Uterus (tissue), 4 donors: Measurements from ENCODE around the gene SNAI1. TPM values are rescaled to one million over a fixed set of nuclear protein-coding genes. Genes with fewer than 3 reads are reported as not detected.
"Not testable (repeated sequence)": the region's sequence is repeated elsewhere in the genome, so short reads cannot be mapped to it uniquely, and the experiment has no call there.

Experiments
- DNase-seq, 2 donors: peaks; one replicate each; pipeline ENCODE4 v3.0.0-alpha.2; 2019 to 2020
- H3K27ac ChIP-seq, 2 donors: fragments of 200-600 bp; sonication (generic); 1 replicate in 1 of 2; 2 replicates in 1 of 2; pipeline ENCODE4 v1.5.1; 2016 to 2018
- H3K27me3 ChIP-seq, 2 donors: fragments of 200-600 bp; sonication (generic); one replicate each; pipeline ENCODE4 v1.5.1; 2018 to 2019; ENCODE audit warnings: control low read depth in 1 of 2
- H3K36me3 ChIP-seq, 2 donors: fragments of 200-600 bp; sonication (generic); one replicate each; pipeline ENCODE4 v1.5.1; 2019; ENCODE audit warnings: control low read depth in 1 of 2
- H3K4me1 ChIP-seq, 2 donors: fragments of 200-600 bp; sonication (generic); one replicate each; pipeline ENCODE4 v1.5.1; 2018 to 2019; ENCODE audit warnings: control low read depth in 1 of 2
- H3K4me3 ChIP-seq, 2 donors: fragments of 200-600 bp; sonication (generic); 1 replicate in 1 of 2; 2 replicates in 1 of 2; pipeline ENCODE4 v1.5.1; 2018 to 2019; ENCODE audit warnings: mild to moderate bottlenecking in 1 of 2
- H3K9me3 ChIP-seq, 2 donors: fragments of 200-600 bp; sonication (generic); one replicate each; pipeline ENCODE4 v1.5.1; 2019; ENCODE audit warnings: control low read depth in 1 of 2
- POLR2A ChIP-seq, 2 donors: fragments of 450-650 bp; IDR thresholded peaks; one replicate each; pipeline ENCODE4 v1.6.1; 2016; ENCODE audit warnings: antibody characterized with exemption in 2 of 2, mild to moderate bottlenecking in 1 of 2, moderate library complexity in 1 of 2
- intact Hi-C: fragments of 100-400 bp; cut with DNase I; formaldehyde crosslinking; loops from one replicate; pipeline ENCODE4 v1.15.1; 2023; ENCODE audit warnings: low total_unique reads
- total RNA-seq, 4 donors: library from RNA; depleted of rRNA in 3 of 4; stranded (reverse); fragments of >200 nt in 3 of 4; gene quantifications; one replicate each; pipeline versions ENCODE4 v1.1.0 to v1.2.4, GENCODE V29; 2014 to 2023
- TF ChIP-seq, protein P1 (sequence below), 4 experiments: fragments of 200-600 bp in 2 of 4; fragments of 450-650 bp in 2 of 4; sonication (generic) in 2 of 4; IDR thresholded peaks; one replicate each; pipeline ENCODE4 v1.5.1; 2016 to 2019; ENCODE audit warnings: antibody characterized with exemption in 4 of 4, mild to moderate bottlenecking in 2 of 4, moderate library complexity in 1 of 4
- donor health status: DM: yes; HTN: yes; CAD: no.

SNAI1 gene
- total RNA-seq, 4 donors from 2014 or later = 1.0 to 15.4 (median 4.5) TPM

DNA sequence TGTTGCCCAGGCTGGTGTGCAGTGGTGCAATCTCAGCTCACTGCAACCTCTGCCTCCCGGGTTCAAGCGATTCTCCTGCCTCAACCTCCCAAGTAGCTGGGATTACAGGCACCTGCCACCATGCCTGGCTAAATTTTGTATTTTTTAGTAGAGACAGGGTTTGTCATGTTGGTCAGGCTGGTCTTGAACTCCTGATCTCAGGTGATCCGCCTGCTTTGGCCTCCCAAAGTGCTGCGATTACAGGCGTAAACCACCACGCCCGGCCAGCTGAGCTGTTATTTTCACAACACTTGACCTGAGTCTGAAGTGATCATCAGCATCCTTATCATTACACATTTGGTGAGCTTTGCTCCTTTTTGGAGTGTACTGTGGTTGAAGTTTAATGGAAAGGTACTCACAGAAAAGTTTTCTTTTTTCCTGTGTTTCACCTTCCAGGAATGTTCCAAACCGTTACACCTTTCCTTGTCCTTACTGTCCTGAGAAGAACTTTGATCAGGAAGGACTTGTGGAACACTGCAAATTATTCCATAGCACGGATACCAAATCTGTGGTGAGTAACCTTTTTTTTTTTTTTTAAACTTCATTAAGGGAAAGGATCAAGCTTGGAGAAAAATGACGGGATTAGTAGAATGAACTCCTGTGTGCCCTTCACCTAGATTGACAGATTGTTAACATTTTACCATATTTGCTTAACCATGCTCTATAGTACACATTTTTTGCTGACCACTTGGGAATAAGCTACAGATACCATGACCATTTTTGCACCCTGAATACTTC, 36.9 kb upstream of the SNAI1 start:
- no peaks in the 10 kb centered on the region for H3K4me1 ChIP-seq
- intact Hi-C loops = no loop called here
- no peaks in the 10 kb centered on the region for H3K27me3 ChIP-seq
- H3K27ac ChIP-seq = no peak overlapping the region
- no peaks in the 10 kb centered on the region for H3K9me3 ChIP-seq
- no peaks in the 10 kb centered on the region for H3K36me3 ChIP-seq
- TF ChIP-seq, protein P1, sequence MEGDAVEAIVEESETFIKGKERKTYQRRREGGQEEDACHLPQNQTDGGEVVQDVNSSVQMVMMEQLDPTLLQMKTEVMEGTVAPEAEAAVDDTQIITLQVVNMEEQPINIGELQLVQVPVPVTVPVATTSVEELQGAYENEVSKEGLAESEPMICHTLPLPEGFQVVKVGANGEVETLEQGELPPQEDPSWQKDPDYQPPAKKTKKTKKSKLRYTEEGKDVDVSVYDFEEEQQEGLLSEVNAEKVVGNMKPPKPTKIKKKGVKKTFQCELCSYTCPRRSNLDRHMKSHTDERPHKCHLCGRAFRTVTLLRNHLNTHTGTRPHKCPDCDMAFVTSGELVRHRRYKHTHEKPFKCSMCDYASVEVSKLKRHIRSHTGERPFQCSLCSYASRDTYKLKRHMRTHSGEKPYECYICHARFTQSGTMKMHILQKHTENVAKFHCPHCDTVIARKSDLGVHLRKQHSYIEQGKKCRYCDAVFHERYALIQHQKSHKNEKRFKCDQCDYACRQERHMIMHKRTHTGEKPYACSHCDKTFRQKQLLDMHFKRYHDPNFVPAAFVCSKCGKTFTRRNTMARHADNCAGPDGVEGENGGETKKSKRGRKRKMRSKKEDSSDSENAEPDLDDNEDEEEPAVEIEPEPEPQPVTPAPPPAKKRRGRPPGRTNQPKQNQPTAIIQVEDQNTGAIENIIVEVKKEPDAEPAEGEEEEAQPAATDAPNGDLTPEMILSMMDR (IDR thresholded peaks at IDR 0.05) = no peak
- TF ChIP-seq POLR2A (IDR thresholded peaks at IDR 0.05) = no peak
- no peak for DNase-seq
- no peak overlapping the region for H3K4me3 ChIP-seq

DNA sequence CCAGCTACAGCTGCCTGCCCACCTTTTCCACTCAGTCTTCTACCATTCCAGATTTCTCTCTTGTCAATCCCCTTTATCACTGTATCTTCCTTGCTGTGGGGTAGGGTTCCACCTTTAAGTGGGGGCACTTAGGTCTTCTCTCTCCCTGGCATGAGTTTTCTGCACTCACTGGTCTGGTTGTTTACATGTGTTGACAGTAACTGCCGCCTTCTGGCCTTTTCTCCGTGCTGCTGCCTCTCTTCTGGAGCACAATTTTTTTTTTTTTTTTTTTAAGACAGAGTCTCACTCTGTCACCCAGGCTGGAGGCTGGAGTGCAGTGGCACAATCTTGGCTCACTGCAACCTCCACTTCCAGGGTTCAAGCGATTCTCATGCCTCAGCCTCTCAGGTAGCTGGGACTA, 34.6 kb upstream of the SNAI1 start:
- Histone ChIP-seq H3K27ac (no peak overlapping the region), H3K4me3 (no peak overlapping the region), H3K27me3 (no peaks in the 10 kb centered on the region), H3K9me3 (no peaks in the 10 kb centered on the region), H3K4me1 (no peaks in the 10 kb centered on the region), H3K36me3 (no peaks in the 10 kb centered on the region)
- no peak for DNase-seq
- intact Hi-C loops = no loop called here
- no peak for TF ChIP-seq POLR2A (IDR thresholded peaks at IDR 0.05)
- TF ChIP-seq, protein P1 (IDR thresholded peaks at IDR 0.05) = no peak

DNA sequence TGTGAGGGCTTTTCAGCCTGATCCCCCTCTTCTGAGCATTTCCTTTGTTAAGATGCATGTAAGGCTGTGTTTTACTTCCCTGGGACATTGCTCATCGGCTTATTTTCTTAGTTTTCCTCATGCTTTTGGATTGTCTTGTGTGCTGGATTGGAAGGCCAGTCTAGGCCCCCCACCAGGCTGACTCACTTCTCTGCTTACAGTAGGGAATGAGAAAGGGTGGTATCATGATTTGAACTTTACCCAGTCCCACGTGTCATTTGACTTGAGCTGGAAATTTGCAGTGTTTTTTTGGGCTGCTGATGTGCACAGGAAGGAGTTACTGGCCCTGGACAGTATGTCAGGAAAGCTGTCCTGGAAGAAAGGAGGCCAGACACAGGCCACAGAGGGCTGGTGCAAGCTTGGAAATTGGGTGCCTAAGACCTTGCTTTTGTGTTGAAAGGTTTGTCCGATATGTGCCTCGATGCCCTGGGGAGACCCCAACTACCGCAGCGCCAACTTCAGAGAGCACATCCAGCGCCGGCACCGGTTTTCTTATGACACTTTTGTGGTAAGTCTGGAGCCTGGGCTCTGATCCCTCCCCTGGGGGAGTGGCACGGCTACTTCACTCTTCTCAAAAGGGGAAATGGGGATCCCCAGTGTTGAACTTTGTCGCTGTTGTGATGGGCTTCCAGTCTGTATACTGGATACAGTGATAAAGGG, 33.8 kb upstream of the SNAI1 start:
- TF ChIP-seq POLR2A (IDR thresholded peaks at IDR 0.05) = no peak
- TF ChIP-seq, protein P1 (IDR thresholded peaks at IDR 0.05) = no peak
- Histone ChIP-seq H3K4me3 (no peak overlapping the region), H3K27ac (no peak overlapping the region), H3K36me3 (no peaks in the 10 kb centered on the region), H3K4me1 (no peaks in the 10 kb centered on the region), H3K9me3 (no peaks in the 10 kb centered on the region), H3K27me3 (no peaks in the 10 kb centered on the region)
- DNase-seq = no peak
- intact Hi-C loops = no loop called here

DNA sequence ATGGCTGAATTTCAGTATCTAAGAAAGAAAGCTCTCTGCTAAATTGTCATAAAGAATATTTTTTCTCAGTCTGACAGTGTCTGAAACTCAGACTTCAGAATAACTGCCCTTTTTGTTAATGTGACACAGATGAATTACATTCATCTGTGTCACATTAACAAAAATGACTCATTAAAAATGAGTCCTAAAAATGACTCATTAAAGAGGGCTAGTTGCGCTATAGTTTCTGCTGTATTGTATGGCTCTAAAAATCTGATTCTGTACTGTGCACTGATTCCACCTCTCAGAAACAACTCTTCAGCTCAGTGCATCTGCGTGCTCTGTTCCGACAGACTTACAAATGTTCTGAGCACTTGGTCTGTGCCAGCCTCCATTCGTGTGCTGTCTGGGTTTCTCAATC, 31.6 kb upstream of the SNAI1 start:
- Histone ChIP-seq H3K4me3 (no peak overlapping the region), H3K4me1 (no peaks in the 10 kb centered on the region), H3K27ac (no peak overlapping the region), H3K9me3 (no peaks in the 10 kb centered on the region), H3K36me3 (no peaks in the 10 kb centered on the region), H3K27me3 (no peaks in the 10 kb centered on the region)
- TF ChIP-seq, protein P1 (IDR thresholded peaks at IDR 0.05) = no peak
- no peak for TF ChIP-seq POLR2A (IDR thresholded peaks at IDR 0.05)
- intact Hi-C loops = no loop called here
- DNase-seq = no peak

DNA sequence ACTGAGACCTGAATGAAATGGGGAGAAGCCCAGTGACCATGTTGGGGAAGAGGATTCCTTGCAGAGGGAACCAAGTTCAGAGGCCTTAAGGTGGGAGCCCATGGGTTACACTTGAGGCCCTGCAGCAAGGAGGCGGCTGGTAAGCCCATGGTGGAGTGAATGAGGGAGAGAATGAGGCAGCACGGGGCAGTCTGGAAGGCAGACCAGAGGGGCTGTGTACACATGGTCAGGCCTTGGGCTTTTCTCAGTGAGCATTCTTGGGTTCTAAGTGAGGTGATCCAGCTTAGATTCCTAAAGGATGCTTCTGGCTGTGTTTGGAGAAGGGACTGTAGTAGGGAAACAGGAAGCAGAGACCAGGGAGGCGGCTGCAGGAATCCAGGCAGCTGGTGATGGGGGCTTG, 27.6 kb upstream of the SNAI1 start:
- Histone ChIP-seq H3K9me3 (no peaks in the 10 kb centered on the region), H3K4me3 (no peak overlapping the region), H3K27me3 (no peaks in the 10 kb centered on the region), H3K27ac (no peak overlapping the region), H3K36me3 (no peaks in the 10 kb centered on the region), H3K4me1 (no peaks in the 10 kb centered on the region)
- TF ChIP-seq POLR2A (IDR thresholded peaks at IDR 0.05) = no peak
- TF ChIP-seq, protein P1 (IDR thresholded peaks at IDR 0.05) = no peak
- no peak for DNase-seq
- intact Hi-C loops = no loop called here

DNA sequence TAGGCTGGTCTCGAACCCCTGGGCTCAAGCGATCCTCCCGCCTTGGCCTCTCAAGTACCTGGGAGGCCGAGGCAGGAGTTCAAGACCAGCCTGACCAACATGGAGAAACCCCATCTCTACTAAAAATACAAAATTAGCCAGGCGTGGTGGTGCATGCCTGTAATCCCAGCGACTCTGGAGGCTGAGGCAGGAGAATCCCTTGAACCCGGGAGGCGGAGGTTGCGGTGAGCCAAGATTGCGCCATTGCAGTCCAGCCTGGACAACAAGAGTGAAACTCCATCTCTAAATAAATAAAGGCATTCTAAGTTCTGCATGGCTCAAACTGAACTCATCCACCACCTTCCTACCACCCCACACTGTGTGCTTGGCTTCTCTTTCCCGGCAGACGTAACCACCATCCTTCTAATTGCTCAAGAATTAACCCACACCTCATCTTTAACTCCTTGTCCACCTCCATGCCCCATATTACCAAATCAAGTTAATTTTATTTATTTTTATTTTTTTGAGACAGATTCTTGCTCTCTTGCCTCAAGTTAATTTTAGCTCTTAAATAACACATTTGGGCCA, 26.9 kb upstream of the SNAI1 start:
- H3K9me3 ChIP-seq, H3K27me3 ChIP-seq, H3K27ac ChIP-seq, DNase-seq, H3K36me3 ChIP-seq, H3K4me1 ChIP-seq, H3K4me3 ChIP-seq, intact Hi-C loops: not testable (repeated sequence)
